OCI-LY1 (cell line): ENCODE data around the gene MAML1.

Experiments
- H2AFZ ChIP-seq: fragments of 200-600 bp; sonication (generic), shearing (Covaris generic); 2 replicates; pipeline ENCODE4 v1.6.0; 2014; ENCODE audit warnings: antibody characterized with exemption, mild to moderate bottlenecking, low read length
- H3F3A ChIP-seq: fragments of 200-600 bp; sonication (generic), shearing (Covaris generic); 2 replicates; pipeline ENCODE4 v1.6.0; 2014; ENCODE audit warnings: mild to moderate bottlenecking, antibody characterized with exemption, low read length, moderate library complexity; ENCODE audit not compliant: insufficient read depth
- H3K27ac ChIP-seq: fragments of 200-600 bp; sonication (generic); 2 replicates; pipeline ENCODE4 v1.5.1; 2014; ENCODE audit warnings: low read length, mixed run types, mild to moderate bottlenecking, low read depth; ENCODE audit not compliant: poor library complexity, severe bottlenecking
- H3K27me3 ChIP-seq: fragments of 200-600 bp; sonication (generic); 2 replicates; pipeline ENCODE4 v1.6.0; 2014; ENCODE audit warnings: antibody characterized with exemption, mild to moderate bottlenecking, low read length, moderate library complexity; ENCODE audit not compliant: insufficient read depth
- H3K36me3 ChIP-seq: fragments of 200-600 bp; sonication (generic); 2 replicates; pipeline ENCODE4 v1.6.1; 2014; ENCODE audit warnings: mild to moderate bottlenecking, antibody characterized with exemption, low read length, moderate library complexity, mixed read lengths; ENCODE audit not compliant: insufficient read depth
- H3K4me1 ChIP-seq: fragments of 200-600 bp; sonication (generic); 2 replicates; pipeline ENCODE4 v1.5.1; 2014; ENCODE audit warnings: mild to moderate bottlenecking, low read length, moderate library complexity; ENCODE audit not compliant: insufficient read depth, severe bottlenecking
- H3K4me2 ChIP-seq: fragments of 200-600 bp; sonication (generic), shearing (Covaris generic); 2 replicates; pipeline ENCODE4 v1.6.1; 2014; ENCODE audit warnings: low read length
- H3K4me3 ChIP-seq: fragments of 200-600 bp; sonication (generic); 2 replicates; pipeline ENCODE4 v1.5.1; 2014; ENCODE audit warnings: low read length, low read depth, mild to moderate bottlenecking, mixed read lengths; ENCODE audit not compliant: poor library complexity, severe bottlenecking
- H3K79me2 ChIP-seq: fragments of 200-600 bp; shearing (Covaris generic); 2 replicates; pipeline ENCODE4 v1.6.1; 2016; ENCODE audit warnings: mixed run types, low read length, mixed read lengths; ENCODE audit not compliant: insufficient read depth
- H3K9ac ChIP-seq: fragments of 200-600 bp; sonication (generic), shearing (Covaris generic); 2 replicates; pipeline ENCODE4 v1.6.1; 2014; ENCODE audit warnings: mild to moderate bottlenecking, low read length, mixed read lengths
- H3K9me2 ChIP-seq: fragments of 200-600 bp; sonication (generic), shearing (Covaris generic); 2 replicates; pipeline ENCODE4 v1.6.1; 2014; ENCODE audit warnings: low read depth, mild to moderate bottlenecking, low read length, mixed read lengths
- H3K9me3 ChIP-seq: fragments of 200-600 bp; shearing (Covaris generic); 2 replicates; pipeline ENCODE4 v1.6.1; 2014; ENCODE audit warnings: low read length, mixed read lengths
- H4K20me1 ChIP-seq: fragments of 200-600 bp; sonication (generic), shearing (Covaris generic); 2 replicates; pipeline ENCODE4 v1.6.0; 2016; ENCODE audit warnings: mild to moderate bottlenecking, low read length; ENCODE audit not compliant: insufficient read depth
- CTCF ChIP-seq: fragments of 200-600 bp; sonication (generic), shearing (Covaris generic); IDR thresholded peaks from 2 replicates; pipeline ENCODE4 v1.5.1; 2017; ENCODE audit warnings: mild to moderate bottlenecking, antibody characterized with exemption, low read length, moderate library complexity, mixed read lengths
- EZH2 ChIP-seq: fragments of 200-600 bp; sonication (generic), shearing (Covaris generic); IDR thresholded peaks from 2 replicates; pipeline ENCODE4 v1.8.0; 2017; ENCODE audit warnings: borderline replicate concordance, mixed run types, mild to moderate bottlenecking, antibody characterized with exemption, low read length, moderate library complexity, mixed read lengths

MAML1 gene

GRCh38 chr5:179727106-179727505, 5.5 kb upstream of the MAML1 start:
- Histone ChIP-seq H3K4me1 (peaks cover 14% of the 10 kb centered on the region), H3K27me3 (no peaks in the 10 kb centered on the region), H4K20me1 (no peaks in the 10 kb centered on the region), H3K9me3 (no peaks in the 10 kb centered on the region), H3K36me3 (peaks cover 86% of the 10 kb centered on the region), H3K9me2 (no peaks in the 10 kb centered on the region), H3K27ac (no peak overlapping the region), H3F3A (peaks cover 10% of the 10 kb centered on the region), H3K4me2 (no peak overlapping the region), H2AFZ (no peak overlapping the region), H3K79me2 (no peaks in the 10 kb centered on the region), H3K9ac (no peak overlapping the region), H3K4me3 (no peak overlapping the region)
- no peak for TF ChIP-seq EZH2
- no peak for TF ChIP-seq CTCF

- Histone ChIP-seq H2AFZ (no peak overlapping the region), H3K4me2 (no peak overlapping the region), H3K9me3 (no peaks in the 10 kb centered on the region), H3K36me3 (peaks cover 64% of the 10 kb centered on the region), H3K27ac (no peak overlapping the region), H3K4me3 (no peak overlapping the region), H4K20me1 (no peaks in the 10 kb centered on the region), H3K9ac (no peak overlapping the region), H3K27me3 (no peaks in the 10 kb centered on the region), H3K79me2 (peaks cover 11% of the 10 kb centered on the region), H3K4me1 (peaks cover 22% of the 10 kb centered on the region), H3F3A (peaks cover 10% of the 10 kb centered on the region), H3K9me2 (no peaks in the 10 kb centered on the region)
- no peak for TF ChIP-seq CTCF
- no peak for TF ChIP-seq EZH2
These were observed 3.3 kb upstream of the MAML1 start for GRCh38 chr5:179729303-179729702.

GRCh38 chr5:179729727-179730126, 2.9 kb upstream of the MAML1 start:
- H3K36me3 ChIP-seq = peaks cover 64% of the 10 kb centered on the region
- peaks cover 15% of the 10 kb centered on the region for H3K79me2 ChIP-seq
- H4K20me1 ChIP-seq = no peaks in the 10 kb centered on the region
- no peaks in the 10 kb centered on the region for H3K9me3 ChIP-seq
- H3K9ac ChIP-seq = no peak overlapping the region
- TF ChIP-seq EZH2 (no peak), CTCF (no peak)
- peaks cover 10% of the 10 kb centered on the region for H3F3A ChIP-seq
- no peak overlapping the region for H3K27ac ChIP-seq
- H3K4me3 ChIP-seq = no peak overlapping the region
- peaks cover 26% of the 10 kb centered on the region for H3K4me1 ChIP-seq
- no peaks in the 10 kb centered on the region for H3K9me2 ChIP-seq
- no peak overlapping the region for H2AFZ ChIP-seq
- no peaks in the 10 kb centered on the region for H3K27me3 ChIP-seq
- no peak overlapping the region for H3K4me2 ChIP-seq
